Stomach (tissue), 9 donors: ENCODE measurements around the gene RBSN. TPM values are rescaled to one million over a fixed set of nuclear protein-coding genes. Genes with fewer than 3 reads are reported as not detected.

Experiments used
- DNase-seq, 2 donors: peaks; one replicate each; pipeline versions ENCODE4 v3.0.0 to v3.0.0-alpha.2; 2013 to 2019
- H3K27ac ChIP-seq, 5 donors: fragments of 200-600 bp in 4 of 5; sonication (generic) in 4 of 5; one replicate each; pipeline ENCODE4 v1.5.1; 2013 to 2019; ENCODE audit warnings: mild to moderate bottlenecking in 1 of 5, moderate library complexity in 1 of 5
- H3K27me3 ChIP-seq, 3 donors: fragments of 200-600 bp; sonication (generic); one replicate each; pipeline ENCODE4 v1.5.1; 2017 to 2019; ENCODE audit warnings: mixed run types in 1 of 3
- H3K36me3 ChIP-seq, 4 donors: fragments of 200-600 bp; sonication (generic); 1 replicate in 3 of 4; 2 replicates in 1 of 4; pipeline ENCODE4 v1.5.1; 2016 to 2019
- H3K4me1 ChIP-seq, 4 donors: fragments of 200-600 bp; sonication (generic); one replicate each; pipeline ENCODE4 v1.5.1; 2016 to 2019
- H3K4me3 ChIP-seq, 4 donors: fragments of 200-600 bp; sonication (generic) in 3 of 4; one replicate each; pipeline ENCODE4 v1.5.1; 2016 to 2019; ENCODE audit warnings: mild to moderate bottlenecking in 1 of 4
- H3K9me3 ChIP-seq, 4 donors: fragments of 200-600 bp; sonication (generic); one replicate each; pipeline ENCODE4 v1.5.1; 2016 to 2019
- EP300 ChIP-seq: sonication (generic); formaldehyde crosslinking; IDR thresholded peaks from one replicate; pipeline ENCODE4 v1.6.1; 2017; ENCODE audit warnings: antibody characterized with exemption
- POLR2A ChIP-seq, 4 donors: fragments of 450-650 bp; IDR thresholded peaks; one replicate each; pipeline ENCODE4 v1.6.1; 2016; ENCODE audit warnings: antibody characterized with exemption in 4 of 4, control low read depth in 2 of 4, mild to moderate bottlenecking in 1 of 4, moderate library complexity in 1 of 4
- POLR2AphosphoS5 ChIP-seq, 3 donors: sonication (generic); formaldehyde crosslinking; IDR thresholded peaks; one replicate each; pipeline ENCODE4 v1.6.1; 2016; ENCODE audit warnings: antibody characterized with exemption in 3 of 3
- WGBS, 5 donors: extraction: QIAGEN DNeasy Blood & Tissue Kit in 3 of 5; methylation state at CpG; one replicate each; pipeline versions ENCODE4 v1.1.5 to v1.1.7; 2013 to 2018; 5-methylcytosine and 5-hydroxymethylcytosine counted together
- intact Hi-C: fragments of 100-400 bp; cut with DNase I; formaldehyde crosslinking; loops from one replicate; pipeline ENCODE4 v1.15.1; 2023; ENCODE audit warnings: low total_unique reads
- polyA plus RNA-seq, 3 donors: library from polyadenylated mRNA; stranded (reverse); fragments of 200-250 nt; gene quantifications; one replicate each; pipeline ENCODE4 v1.2.3, GENCODE V29; 2013
- total RNA-seq, 5 donors: library from RNA; depleted of rRNA; stranded (reverse); fragments of >200 nt; gene quantifications; one replicate each; pipeline versions ENCODE4 v1.1.0 to v1.2.3, GENCODE V29; 2014 to 2016
- TF ChIP-seq, protein P1 (sequence below), 7 experiments: fragments of 450-650 bp in 4 of 7; fragments of 200-600 bp in 3 of 7; sonication (generic) in 3 of 7; IDR thresholded peaks; one replicate each; pipeline ENCODE4 v1.5.1; 2016 to 2019; ENCODE audit warnings: antibody characterized with exemption in 7 of 7, control low read depth in 2 of 7, mild to moderate bottlenecking in 1 of 7
- donor health status: healthy with polysubstance abuse.
- donor health status: Bipolar disorder and iron deficiency.
- donor health status: healthy.

Gene RBSN
- total and polyA plus RNA-seq, 8 donors, result 4.3 to 127 (median 15.8) TPM

DNA sequence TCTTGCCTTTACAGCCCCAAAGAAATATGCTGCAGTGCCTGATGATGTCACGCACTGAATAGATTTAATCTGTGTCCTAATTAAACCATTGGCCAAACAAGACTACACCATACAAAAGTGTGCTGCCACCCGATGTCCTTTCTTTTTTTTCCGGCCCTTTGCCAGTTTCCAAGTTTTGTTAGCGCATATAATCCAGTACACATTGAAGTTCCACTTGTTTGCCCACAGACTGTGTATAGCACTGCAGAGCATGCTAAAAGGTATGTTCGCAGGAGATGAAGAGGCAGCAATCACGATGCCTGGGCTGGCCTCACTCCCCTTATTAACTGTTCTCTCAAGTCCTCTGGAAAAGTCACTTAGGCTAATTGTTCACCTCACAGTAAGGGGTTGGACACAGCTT, 60.6 kb downstream of the RBSN start:
- Histone ChIP-seq H3K9me3 (no peaks in the 10 kb centered on the region), H3K27ac (no peak overlapping the region), H3K27me3 (no peaks in the 10 kb centered on the region), H3K4me1 (no peaks in the 10 kb centered on the region), H3K36me3 (peaks cover 57 to 100% (median 100%) of the 10 kb centered on the region in 4 donors), H3K4me3 (no peak overlapping the region)
- 80 to 83% (median 82%) methylated on average over 6 of the region's 6 CpGs for WGBS, 5 donors
- intact Hi-C loops, result no loop called here
- no peak for DNase-seq
- TF ChIP-seq EP300, result no peak
- TF ChIP-seq POLR2AphosphoS5 (IDR thresholded peaks at IDR 0.05), result no peak
- no peak for TF ChIP-seq POLR2A (IDR thresholded peaks at IDR 0.05)
- TF ChIP-seq, protein P1, sequence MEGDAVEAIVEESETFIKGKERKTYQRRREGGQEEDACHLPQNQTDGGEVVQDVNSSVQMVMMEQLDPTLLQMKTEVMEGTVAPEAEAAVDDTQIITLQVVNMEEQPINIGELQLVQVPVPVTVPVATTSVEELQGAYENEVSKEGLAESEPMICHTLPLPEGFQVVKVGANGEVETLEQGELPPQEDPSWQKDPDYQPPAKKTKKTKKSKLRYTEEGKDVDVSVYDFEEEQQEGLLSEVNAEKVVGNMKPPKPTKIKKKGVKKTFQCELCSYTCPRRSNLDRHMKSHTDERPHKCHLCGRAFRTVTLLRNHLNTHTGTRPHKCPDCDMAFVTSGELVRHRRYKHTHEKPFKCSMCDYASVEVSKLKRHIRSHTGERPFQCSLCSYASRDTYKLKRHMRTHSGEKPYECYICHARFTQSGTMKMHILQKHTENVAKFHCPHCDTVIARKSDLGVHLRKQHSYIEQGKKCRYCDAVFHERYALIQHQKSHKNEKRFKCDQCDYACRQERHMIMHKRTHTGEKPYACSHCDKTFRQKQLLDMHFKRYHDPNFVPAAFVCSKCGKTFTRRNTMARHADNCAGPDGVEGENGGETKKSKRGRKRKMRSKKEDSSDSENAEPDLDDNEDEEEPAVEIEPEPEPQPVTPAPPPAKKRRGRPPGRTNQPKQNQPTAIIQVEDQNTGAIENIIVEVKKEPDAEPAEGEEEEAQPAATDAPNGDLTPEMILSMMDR (IDR thresholded peaks at IDR 0.05), result no peak

DNA sequence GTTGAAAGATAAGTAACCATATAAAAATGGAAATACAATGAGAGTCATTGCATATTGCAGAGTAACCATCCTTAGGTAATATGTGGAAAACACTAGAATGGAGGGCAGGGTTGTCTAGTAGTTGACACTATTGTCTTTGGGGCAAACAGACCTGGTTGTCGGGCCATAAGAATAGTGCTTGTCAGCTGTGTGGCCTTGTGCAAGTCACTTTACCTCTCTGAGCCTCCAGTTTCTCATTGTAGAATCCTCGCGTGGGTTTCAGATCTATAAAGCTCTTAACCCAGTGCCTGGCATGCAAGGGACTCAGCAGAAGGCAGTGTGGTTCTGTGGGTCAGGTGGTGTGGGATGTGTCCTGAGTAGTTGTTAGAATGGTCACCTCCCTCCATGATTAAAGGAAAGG, 65.8 kb downstream of the RBSN start:
- Histone ChIP-seq H3K36me3 (peaks cover 62 to 100% (median 100%) of the 10 kb centered on the region in 4 donors), H3K27ac (no peak overlapping the region), H3K27me3 (no peaks in the 10 kb centered on the region), H3K4me3 (no peak overlapping the region), H3K4me1 (no peaks in the 10 kb centered on the region), H3K9me3 (no peaks in the 10 kb centered on the region)
- TF ChIP-seq, protein P1 (IDR thresholded peaks at IDR 0.05), result no peak
- no peak for TF ChIP-seq POLR2A (IDR thresholded peaks at IDR 0.05)
- no peak for TF ChIP-seq POLR2AphosphoS5 (IDR thresholded peaks at IDR 0.05)
- no peak for TF ChIP-seq EP300
- 82 to 97% (median 94%) methylated on average over 3 of the region's 3 CpGs for WGBS, 5 donors
- DNase-seq, result no peak
- intact Hi-C loops, result no loop called here

DNA sequence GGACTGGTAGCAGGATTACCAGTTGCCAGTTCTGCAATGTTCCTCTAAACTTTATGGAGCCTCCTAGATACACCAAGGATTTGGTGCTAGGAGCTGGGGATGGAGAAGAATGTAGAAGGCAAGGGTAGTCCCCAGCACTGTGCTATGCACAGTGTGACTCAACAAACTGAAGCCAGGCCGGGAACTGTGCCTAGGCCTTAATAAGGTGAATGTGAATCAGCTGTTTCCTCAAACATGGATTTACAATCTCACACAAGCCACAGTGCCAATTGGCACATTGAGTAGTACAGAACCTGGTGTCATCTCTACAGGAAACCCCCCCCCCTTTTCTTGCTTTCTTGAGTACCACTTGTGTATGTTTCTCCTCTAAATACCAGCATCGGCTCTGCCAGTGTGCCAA, 66.3 kb downstream of the RBSN start:
- Histone ChIP-seq H3K36me3 (peaks cover 62 to 100% (median 100%) of the 10 kb centered on the region in 4 donors), H3K4me3 (no peak overlapping the region), H3K9me3 (no peaks in the 10 kb centered on the region), H3K27ac (no peak overlapping the region), H3K27me3 (no peaks in the 10 kb centered on the region), H3K4me1 (no peaks in the 10 kb centered on the region)
- intact Hi-C loops, result no loop called here
- TF ChIP-seq POLR2A (IDR thresholded peaks at IDR 0.05) (no peak), POLR2AphosphoS5 (IDR thresholded peaks at IDR 0.05) (no peak), EP300 (no peak)
- TF ChIP-seq, protein P1 (IDR thresholded peaks at IDR 0.05), result no peak
- WGBS, 5 donors, result 84 to 93% (median 90%) methylated on average over 2 of the region's 2 CpGs
- no peak for DNase-seq

DNA sequence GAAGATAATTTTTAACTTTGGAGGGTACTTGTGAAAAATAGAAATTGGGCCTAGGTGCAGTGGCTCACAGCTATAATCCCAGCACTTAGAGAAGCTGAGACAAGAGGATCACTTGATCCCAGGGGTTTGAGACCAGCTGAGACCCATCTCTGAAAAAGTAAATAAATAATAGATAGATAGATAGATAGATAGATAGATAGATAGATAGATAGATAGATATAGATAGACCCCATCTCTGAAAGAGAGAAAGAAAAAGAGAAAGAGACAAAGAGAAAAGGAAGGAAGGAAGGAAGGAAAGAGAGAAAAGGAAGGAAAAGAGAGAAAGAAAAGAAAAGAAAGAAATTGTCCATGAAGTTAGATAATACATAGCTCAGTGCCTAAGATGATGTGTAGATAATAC, 69.3 kb downstream of the RBSN start:
- no peak overlapping the region for H3K27ac ChIP-seq
- TF ChIP-seq, protein P1 (IDR thresholded peaks at IDR 0.05), result no peak
- TF ChIP-seq POLR2AphosphoS5 (IDR thresholded peaks at IDR 0.05), result no peak
- TF ChIP-seq POLR2A (IDR thresholded peaks at IDR 0.05), result no peak
- TF ChIP-seq EP300, result no peak
- intact Hi-C loops, result no loop called here
- DNase-seq, result no peak
- H3K4me3 ChIP-seq, result no peak overlapping the region
- H3K36me3 ChIP-seq, result peaks cover 56 to 100% (median 100%) of the 10 kb centered on the region in 4 donors
- no peaks in the 10 kb centered on the region for H3K27me3 ChIP-seq
- no peaks in the 10 kb centered on the region for H3K4me1 ChIP-seq
- H3K9me3 ChIP-seq, result no peaks in the 10 kb centered on the region
